SU-DHL-6 (cell line): ENCODE measurements around the gene TAOK1.
A peak's percentile ranks its signal among the peaks of the same experiment; 100 is the strongest.

Experiments
- CTCF ChIP-seq: fragments of 200-600 bp; sonication (generic); IDR thresholded peaks from one replicate; pipeline ENCODE4 v1.5.1; 2017; ENCODE audit warnings: antibody characterized with exemption, mild to moderate bottlenecking, low read length, moderate library complexity; ENCODE audit not compliant: insufficient read depth, poor library complexity, severe bottlenecking
- EZH2phosphoT487 ChIP-seq: fragments of 200-600 bp; sonication (generic), shearing (Covaris generic); conservative IDR thresholded peaks from 2 replicates; pipeline ENCODE4 v1.6.1; 2018; ENCODE audit warnings: mild to moderate bottlenecking, antibody characterized with exemption, low read length, moderate library complexity, mixed read lengths

GRCh38 chr17:29565643-29566472 lies 175.7 kb downstream of the TAOK1 start:
- TF ChIP-seq CTCF (peak; percentile 39), EZH2phosphoT487 (no peak)
